IMR-90 (cell line): Measurements from ENCODE around the gene SPG11. TPM values are rescaled to one million over a fixed set of nuclear protein-coding genes. Genes with fewer than 3 reads are reported as not detected.
"Not testable (repeated sequence)": the region's sequence is repeated elsewhere in the genome, so short reads cannot be mapped to it uniquely, and the experiment has no call there.

ENCODE experiments used
- ATAC-seq: fragments of 200-7000 bp; cut with Tn5 transposase; 2 replicates; pipeline ENCODE4 v1.9.1; 2020; ENCODE audit warnings: low read depth, mild to moderate bottlenecking, moderate library complexity
- BruUV-seq: library from RNA; stranded (reverse); fragments of 400-500 nt; replicated peaks from 2 replicates; lab custom pipeline; 2021; lab: Mats Ljungman, UMichigan
- CTCF ChIA-PET: fragments of 300-600 bp; formaldehyde crosslinking; extraction: SDS; loops from one replicate; lab custom pipeline; 2021; ENCODE audit warnings: antibody characterized with exemption; lab: Yijun Ruan, JAX
- POLR2A ChIA-PET: fragments of 300-600 bp; sonication (Branson Sonifier 250); formaldehyde crosslinking; loops from one replicate; lab custom pipeline; 2022; ENCODE audit warnings: antibody characterized with exemption; ENCODE audit not compliant: unreplicated experiment; lab: Charles Lee
- DNase-seq: peaks from one replicate; pipeline ENCODE4 v3.0.0; 2013
- H2AFZ ChIP-seq: replicated peaks from 2 replicates; pipeline ENCODE3; 2013; ENCODE audit warnings: low read length, mild to moderate bottlenecking; ENCODE audit not compliant: poor library complexity
- H2AK5ac ChIP-seq: 2 replicates; pipeline ENCODE4 v1.6.1; 2013; ENCODE audit warnings: low read depth, low read length, inconsistent platforms
- H2AK9ac ChIP-seq: replicated peaks from 2 replicates; pipeline ENCODE3; 2013; ENCODE audit warnings: mild to moderate bottlenecking, low read depth, low read length, moderate library complexity; ENCODE audit not compliant: poor library complexity
- H2BK120ac ChIP-seq: 2 replicates; pipeline ENCODE4 v1.6.1; 2013; ENCODE audit warnings: low read depth, low read length, inconsistent platforms
- H2BK15ac ChIP-seq: 3 replicates; pipeline ENCODE4 v1.6.1; 2013; ENCODE audit warnings: low read depth, low read length, inconsistent platforms
- H2BK20ac ChIP-seq: 2 replicates; pipeline ENCODE4 v1.6.1; 2013; ENCODE audit warnings: low read depth, mild to moderate bottlenecking, inconsistent platforms, low read length, moderate library complexity
- H2BK5ac ChIP-seq: 2 replicates; pipeline ENCODE4 v1.6.1; 2013; ENCODE audit warnings: mild to moderate bottlenecking, low read depth, low read length, inconsistent platforms; ENCODE audit not compliant: poor library complexity, severe bottlenecking
- H3K14ac ChIP-seq: replicated peaks from 2 replicates; pipeline ENCODE4 v1.6.1; 2013; ENCODE audit warnings: low read depth, low read length, inconsistent platforms
- H3K18ac ChIP-seq: 2 replicates; pipeline ENCODE4 v1.6.1; 2013; ENCODE audit warnings: low read depth, low read length, control low read depth
- H3K23ac ChIP-seq: 2 replicates; pipeline ENCODE4 v1.6.1; 2013; ENCODE audit warnings: low read depth, low read length, inconsistent platforms
- H3K27ac ChIP-seq: 2 replicates; pipeline ENCODE4 v1.5.1; 2013; ENCODE audit warnings: mild to moderate bottlenecking, control low read depth, low read length; ENCODE audit not compliant: insufficient read depth
- H3K27me3 ChIP-seq: 2 replicates; pipeline ENCODE4 v1.6.1; 2013; ENCODE audit warnings: low read length; ENCODE audit not compliant: control insufficient read depth, insufficient read depth
- H3K36me3 ChIP-seq: 2 replicates; pipeline ENCODE4 v1.6.1; 2013; ENCODE audit warnings: low read length, mixed read lengths; ENCODE audit not compliant: control insufficient read depth, insufficient read depth
- H3K4ac ChIP-seq: 2 replicates; pipeline ENCODE4 v1.6.1; 2013; ENCODE audit warnings: low read depth, low read length, inconsistent platforms
- H3K4me1 ChIP-seq: 2 replicates; pipeline ENCODE4 v1.6.1; 2013; ENCODE audit warnings: low read length, mixed read lengths; ENCODE audit not compliant: control insufficient read depth, insufficient read depth
- H3K4me2 ChIP-seq: 2 replicates; pipeline ENCODE4 v1.6.1; 2013; ENCODE audit warnings: low read depth, mild to moderate bottlenecking, control low read depth, low read length, moderate library complexity
- H3K4me3 ChIP-seq: 2 replicates; pipeline ENCODE4 v1.5.1; 2013; ENCODE audit warnings: low read depth, mild to moderate bottlenecking, control low read depth, low read length, moderate library complexity; ENCODE audit not compliant: insufficient read depth
- H3K56ac ChIP-seq: 2 replicates; pipeline ENCODE4 v1.6.1; 2013; ENCODE audit warnings: low read length, inconsistent platforms; ENCODE audit not compliant: insufficient read depth; ENCODE audit errors: extremely low read depth
- H3K79me1 ChIP-seq, 2 experiments: 2 replicates each; pipeline ENCODE4 v1.6.1; 2013; ENCODE audit warnings: low read length in 2 of 2, inconsistent platforms in 1 of 2, low read depth in 1 of 2
- H3K9ac ChIP-seq: 2 replicates; pipeline ENCODE4 v1.6.1; 2013; ENCODE audit warnings: low read depth, low read length, control low read depth
- H3K9me1 ChIP-seq: 2 replicates; pipeline ENCODE4 v1.6.1; 2013; ENCODE audit warnings: low read length, inconsistent platforms; ENCODE audit not compliant: insufficient read depth
- H3K9me3 ChIP-seq: 2 replicates; pipeline ENCODE4 v1.6.1; 2013; ENCODE audit warnings: low read length; ENCODE audit not compliant: control insufficient read depth, insufficient read depth
- H4K20me1 ChIP-seq: 2 replicates; pipeline ENCODE4 v1.6.1; 2013; ENCODE audit warnings: low read length, inconsistent platforms; ENCODE audit not compliant: insufficient read depth
- H4K5ac ChIP-seq: 2 replicates; pipeline ENCODE4 v1.6.1; 2013; ENCODE audit warnings: mild to moderate bottlenecking, low read depth, low read length, control low read depth
- H4K8ac ChIP-seq, 2 experiments: 2 replicates each; pipeline ENCODE4 v1.6.1; 2013; ENCODE audit warnings: low read depth in 2 of 2, low read length in 2 of 2, control low read depth in 1 of 2, inconsistent platforms in 1 of 2
- H4K91ac ChIP-seq: 2 replicates; pipeline ENCODE4 v1.6.1; 2013; ENCODE audit warnings: low read depth, low read length, inconsistent platforms; ENCODE audit not compliant: insufficient read depth
- MAFK ChIP-seq: IDR thresholded peaks from 2 replicates; pipeline ENCODE4 v1.6.1; 2012; ENCODE audit warnings: low read depth, low read length, improper control_type of control experiment
- POLR2A ChIP-seq: IDR thresholded peaks from 2 replicates; pipeline ENCODE4 v1.6.1; 2012; ENCODE audit warnings: mild to moderate bottlenecking, low read depth, low read length
- RAD21 ChIP-seq: IDR thresholded peaks from 2 replicates; pipeline ENCODE4 v1.6.1; 2012; ENCODE audit warnings: low read length, improper control_type of control experiment
- WGBS, 2 experiments: methylation state at CpG; one replicate each; pipeline versions ENCODE4 v1.1.5 to v1.1.7; 2013; ENCODE audit warnings: missing lambda C conversion rate in 2 of 2; ENCODE audit not compliant: insufficient read length in 1 of 2; ENCODE audit errors: extremely low coverage in 2 of 2; 5-methylcytosine and 5-hydroxymethylcytosine counted together
- dilution Hi-C: fragments of 300-500 bp; cut with HindIII; formaldehyde crosslinking; loops from one replicate; pipeline ENCODE4 v1.14.3; 2018; ENCODE audit warnings: low sequenced_read_pairs; ENCODE audit not compliant: unreplicated experiment
- in situ Hi-C: fragments of 300-500 bp; cut with MboI; formaldehyde crosslinking; loops from 3 replicates; pipeline ENCODE4 v1.14.3; 2019; ENCODE audit warnings: low sequenced_read_pairs, inconsistent platforms, mixed read lengths
- intact Hi-C: fragments of 100-400 bp; cut with micrococcal nuclease; formaldehyde crosslinking; loops from 2 replicates; pipeline ENCODE4 v1.10.0; 2022
- polyA plus RNA-seq, 3 experiments: library from polyadenylated mRNA; depleted of rRNA; stranded (reverse); fragments of >200 nt; gene quantifications; 2 replicates each; pipeline ENCODE4 v1.2.3, GENCODE V29; 2012; ENCODE audit warnings: low replicate concordance in 1 of 3
- total RNA-seq: library from RNA; depleted of rRNA; stranded (reverse); fragments of >200 nt; gene quantifications from 2 replicates; pipeline ENCODE4 v1.2.3, GENCODE V29; 2012

SPG11 gene
- total and polyA plus RNA-seq, 2 of the 4 experiments (the other 2 are of a cell fraction) = 30.8 to 32.6 TPM

DNA sequence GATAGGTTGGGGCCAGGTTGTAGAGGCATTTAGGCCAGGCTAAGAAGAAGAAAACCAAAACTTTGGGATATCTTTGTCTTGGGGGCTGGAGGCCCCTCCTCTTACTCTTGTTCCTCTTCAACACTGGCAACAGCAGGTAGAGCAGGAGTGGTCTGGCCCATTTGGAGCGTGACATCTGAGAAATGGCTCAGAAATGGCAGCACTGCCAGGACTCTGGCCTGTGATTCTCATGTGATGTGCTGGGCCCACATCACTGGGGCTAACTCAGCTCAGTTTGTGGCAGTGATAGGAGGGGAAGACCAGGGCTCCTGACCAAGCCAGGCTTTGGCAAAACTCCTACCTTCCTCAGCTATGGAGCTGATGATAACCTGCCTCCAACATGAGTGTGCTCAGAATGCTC is 29.2 kb upstream of the SPG11 start:
- Histone ChIP-seq H2BK15ac (no peak overlapping the region), H3K79me1 (no peaks in the 10 kb centered on the region), H3K9ac (no peak overlapping the region), H2BK120ac (no peak overlapping the region), H3K27ac (no peak overlapping the region), H3K36me3 (no peaks in the 10 kb centered on the region), H2AFZ (no peak overlapping the region), H3K9me3 (no peaks in the 10 kb centered on the region), H3K14ac (no peak overlapping the region), H3K4me2 (no peak overlapping the region), H2AK5ac (no peak overlapping the region), H4K20me1 (no peaks in the 10 kb centered on the region), H3K56ac (no peak overlapping the region), H2AK9ac (no peak overlapping the region), H3K18ac (no peak overlapping the region), H3K27me3 (peaks cover 9% of the 10 kb centered on the region), H3K4me3 (no peak overlapping the region), H4K8ac (no peak overlapping the region), H4K91ac (no peak overlapping the region), H3K9me1 (no peaks in the 10 kb centered on the region), H3K4ac (no peak overlapping the region), H4K5ac (no peak overlapping the region), H2BK20ac (no peak overlapping the region), H3K23ac (no peak overlapping the region), H2BK5ac (no peak overlapping the region), H3K4me1 (no peaks in the 10 kb centered on the region)
- CTCF ChIA-PET = interaction anchor here (0.9 kb wide), 1 partner anchor 18 kb away, joined by 4 read pairs; the partner anchor contains the start of genes B2M and PATL2
- BruUV-seq = no TSS peak
- TF ChIP-seq MAFK (no peak), RAD21 (no peak), POLR2A (no peak)
- intact Hi-C loops (no loop called here), in situ Hi-C loops (no loop called here), dilution Hi-C loops (no loop called here)
- no CpG with 5 or more reads among the region's 1 CpG for whole genome bisulfite sequencing, 2 experiments
- ATAC-seq (no peak), DNase-seq (no peak)
- POLR2A ChIA-PET = no interaction called here

DNA sequence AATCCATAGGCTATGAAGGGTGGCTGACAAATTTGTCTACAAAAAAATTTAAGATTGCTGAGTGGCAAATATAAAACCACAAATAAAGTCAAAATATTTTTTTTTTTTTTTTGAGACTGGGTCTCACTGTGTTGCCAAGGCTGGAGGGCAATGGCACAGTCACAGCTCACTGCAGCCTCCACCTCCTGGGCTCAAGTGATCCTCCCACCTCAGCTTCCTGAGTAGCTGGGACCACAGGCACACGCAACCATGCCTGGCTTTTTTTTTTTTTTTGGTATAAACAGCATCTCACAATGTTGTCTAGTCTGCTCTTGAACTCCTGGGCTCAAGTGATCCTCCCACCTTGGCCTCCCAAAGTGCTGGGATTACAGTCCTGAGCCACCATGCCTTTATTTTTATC is 26.8 kb upstream of the SPG11 start:
- not testable (repeated sequence) for BruUV-seq
- WGBS, 2 experiments = no CpG with 5 or more reads among the region's 1 CpG

More for the DNA sequence above, 26.8 kb upstream of the SPG11 start:
- ATAC-seq, H3K27ac ChIP-seq, H3K4me2 ChIP-seq, H2BK5ac ChIP-seq, H3K18ac ChIP-seq, H2AK9ac ChIP-seq, H3K9me3 ChIP-seq, in situ Hi-C loops, H2AFZ ChIP-seq, H2BK20ac ChIP-seq, H2BK120ac ChIP-seq, intact Hi-C loops, dilution Hi-C loops, H3K9ac ChIP-seq, H2AK5ac ChIP-seq, H3K23ac ChIP-seq, H4K8ac ChIP-seq, H3K4me3 ChIP-seq, H3K79me1 ChIP-seq, H4K5ac ChIP-seq, H4K20me1 ChIP-seq, H2BK15ac ChIP-seq, H3K4me1 ChIP-seq, H3K9me1 ChIP-seq, H3K27me3 ChIP-seq, H4K91ac ChIP-seq, DNase-seq, H3K4ac ChIP-seq, H3K36me3 ChIP-seq, POLR2A ChIA-PET, H3K14ac ChIP-seq, H3K56ac ChIP-seq: not testable (repeated sequence)
- CTCF ChIA-PET = interaction anchor here (0.6 kb wide), 1 partner anchor 12 kb away, joined by 5 read pairs; no protein-coding TSS in a partner anchor
